ENCODE measurements around the gene HNRNPU. TPM values are rescaled to one million over a fixed set of nuclear protein-coding genes. Genes with fewer than 3 reads are reported as not detected.

HNRNPU gene
- total and polyA plus RNA-seq, 2 of the 13 experiments (the other 11 are each of a cell fraction or from before 2014, with no cell fraction given), result 101 to 508 TPM

- Histone ChIP-seq H4K20me1 (ENCODE audit: insufficient read depth, low read length) (peaks cover 24% of the 10 kb centered on the region), H3K27ac (ENCODE audit: extremely low read length, insufficient read depth, low read length) (peak overlapping the region; percentile 100), H3K4me2 (ENCODE audit: low read depth, low read length) (peak overlapping the region; percentile 97), H3K9ac (ENCODE audit: insufficient read depth, low read depth, low read length) (peak overlapping the region; percentile 97), H3K4me1 (ENCODE audit: insufficient read depth, low read length) (peaks cover 64% of the 10 kb centered on the region), H3K79me2 (ENCODE audit: insufficient read depth, low read length) (peaks cover 40% of the 10 kb centered on the region), H3K36me3 (replicated peaks in 1 of 2; ENCODE audit: control insufficient read depth in 1 of 2, insufficient read depth in 2 of 2, low read length in 2 of 2) (no peaks in the 10 kb centered on the region; a peak in 2 of 5 replicates), H3K4me3 (replicated peaks in 1 of 3; ENCODE audit: insufficient read depth in 1 of 3, low read depth in 2 of 3, low read length in 3 of 3) (peak overlapping the region; percentile 47 to 73 (median 52)), H3K9me3 (ENCODE audit: low read length) (no peaks in the 10 kb centered on the region), H2AFZ (ENCODE audit: low read length) (no peak overlapping the region), H3K27me3 (ENCODE audit: control insufficient read depth in 1 of 2, insufficient read depth in 2 of 2, low read length in 2 of 2) (no peaks in the 10 kb centered on the region; a peak in 1 of 5 replicates)
- in situ Hi-C loops (cut with HindIII; ENCODE audit: extremely low pct_ligation_motif_present, low pct_unique_long_range_greater_than_20kb), result no loop called here
- ATAC-seq, result peak; percentile 82
- no peak for FAIRE-seq
- TSS peak; percentile 97 for BruUV-seq (replicated peaks)
- WGBS (ENCODE audit: low lambda C conversion rate), result under 1% methylated on average over 34 of the region's 49 CpGs
- intact Hi-C loops (cut with micrococcal nuclease; ENCODE audit: unreplicated experiment), result loop anchor here (1.0 to 10.0 kb wide), 5 partner anchors 30 to 380 kb away; partner anchors contain the start of genes ADSS2, DESI2 and HNRNPU
- POLR2A ChIA-PET, result interaction anchor here (0.5 to 10.1 kb wide), 16 partner anchors 9 to 785 kb away, joined by 3 to 163 read pairs (median 5); partner anchors contain the start of gene HNRNPU
- CTCF ChIA-PET (ENCODE audit: low intra/inter-chr PET ratio, low total read pairs), result no interaction called here
- DNase-seq (ENCODE audit: low spot score), result peak; percentile 91
- TF ChIP-seq, protein P1, sequence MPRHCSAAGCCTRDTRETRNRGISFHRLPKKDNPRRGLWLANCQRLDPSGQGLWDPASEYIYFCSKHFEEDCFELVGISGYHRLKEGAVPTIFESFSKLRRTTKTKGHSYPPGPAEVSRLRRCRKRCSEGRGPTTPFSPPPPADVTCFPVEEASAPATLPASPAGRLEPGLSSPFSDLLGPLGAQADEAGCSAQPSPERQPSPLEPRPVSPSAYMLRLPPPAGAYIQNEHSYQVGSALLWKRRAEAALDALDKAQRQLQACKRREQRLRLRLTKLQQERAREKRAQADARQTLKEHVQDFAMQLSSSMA (CRISPR knock-in tag; IDR thresholded peaks at IDR 0.05), result 0 out of 2 replicates have a peak, but pooled peaks have one; percentile 66
- TF ChIP-seq ZNF766 (CRISPR knock-in tag; IDR thresholded peaks at IDR 0.05; ENCODE audit: borderline replicate concordance) (peak; percentile 16; the same call in 1 of the 2 replicates), ATRX (CRISPR knock-in tag; IDR thresholded peaks at IDR 0.05; ENCODE audit: borderline replicate concordance) (no peak), RELA (CRISPR knock-in tag; IDR thresholded peaks at IDR 0.05) (no peak), ZNF441 (CRISPR knock-in tag; IDR thresholded peaks at IDR 0.05; ENCODE audit: borderline replicate concordance) (peak; percentile 60; the same call in 1 of the 2 replicates), NR2F1 (CRISPR knock-in tag; IDR thresholded peaks at IDR 0.05) (no peak), ZNF337 (CRISPR knock-in tag; IDR thresholded peaks at IDR 0.05; ENCODE audit: borderline replicate concordance, low read depth) (0 out of 2 replicates have a peak, but pooled peaks have one; percentile 70), SAFB2 (CRISPR knock-in tag; IDR thresholded peaks at IDR 0.05; ENCODE audit: borderline replicate concordance, low read depth) (peak; percentile 53; the same call in 1 of the 2 replicates), SALL1 (CRISPR knock-in tag; IDR thresholded peaks at IDR 0.05) (peak; percentile 94), ZNF574 (CRISPR knock-in tag; IDR thresholded peaks at IDR 0.05) (peak; percentile 44; the same call in 1 of the 2 replicates), ZNF605 (CRISPR knock-in tag; IDR thresholded peaks at IDR 0.05) (no peak), ZNF292 (CRISPR knock-in tag; IDR thresholded peaks at IDR 0.05; ENCODE audit: borderline replicate concordance, low read depth) (0 out of 2 replicates have a peak, but pooled peaks have one; percentile 27), SRF (IDR thresholded peaks at IDR 0.05; ENCODE audit: low read depth, low read length) (no peak), POLR2AphosphoS5 (IDR thresholded peaks at IDR 0.05; ENCODE audit: low read depth, low read length) (peak; percentile 84), TCF7 (IDR thresholded peaks at IDR 0.05; ENCODE audit: low read depth) (peak; percentile 67), ZNF136 (CRISPR knock-in tag; IDR thresholded peaks at IDR 0.05; ENCODE audit: low read depth) (0 out of 2 replicates have a peak, but pooled peaks have one; percentile 80), ZMYM3 (CRISPR knock-in tag; IDR thresholded peaks at IDR 0.05) (peak; percentile 34; the same call in 1 of the 2 replicates), FOXK1 (CRISPR knock-in tag; IDR thresholded peaks at IDR 0.05; ENCODE audit: borderline replicate concordance, low read depth) (peak; percentile 15; the same call in 1 of the 2 replicates)
Observed at GRCh38 chr1:244834543-244835275, 29.6 kb downstream of the HNRNPU start.

Data from HepG2 (cell line).